Measurements from ENCODE around the gene EHMT2.

The EHMT2 gene

DNA sequence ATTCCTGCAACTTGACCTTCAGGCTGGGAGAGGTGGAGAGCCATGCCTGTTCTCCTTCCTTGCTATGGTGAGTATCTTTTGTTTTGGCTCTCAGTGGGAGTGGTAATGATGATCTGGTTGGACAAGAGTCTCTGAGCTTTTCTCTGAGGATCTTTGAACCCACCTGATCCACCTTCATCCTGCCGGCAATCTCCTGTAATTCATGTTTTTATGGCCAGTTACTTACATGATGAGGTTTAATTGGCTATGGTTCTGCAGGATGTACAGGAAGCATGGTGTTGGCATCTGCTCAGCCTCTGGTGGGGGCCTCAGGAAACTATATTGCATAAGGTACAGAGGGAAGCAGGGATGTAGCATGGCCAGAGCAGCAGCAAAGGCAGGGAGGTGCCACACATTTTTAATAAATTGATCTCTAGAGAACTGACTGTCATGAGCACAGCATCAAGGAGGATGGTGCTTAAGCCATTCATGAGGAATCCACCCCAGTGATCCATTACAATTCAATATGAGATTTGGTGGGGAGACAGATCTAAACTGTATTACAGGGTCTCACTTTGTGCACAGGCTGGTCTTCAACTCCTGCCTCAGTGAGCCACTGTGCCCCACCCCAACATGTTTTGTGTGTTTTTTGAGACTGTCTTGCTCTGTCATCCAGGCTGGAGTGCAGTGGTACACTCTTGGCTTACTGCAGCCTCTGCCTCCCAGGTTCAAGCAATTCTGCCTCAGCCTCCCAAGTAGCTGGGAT is 60.0 kb downstream of the EHMT2 start:
- DNase-seq = no peak

DNA sequence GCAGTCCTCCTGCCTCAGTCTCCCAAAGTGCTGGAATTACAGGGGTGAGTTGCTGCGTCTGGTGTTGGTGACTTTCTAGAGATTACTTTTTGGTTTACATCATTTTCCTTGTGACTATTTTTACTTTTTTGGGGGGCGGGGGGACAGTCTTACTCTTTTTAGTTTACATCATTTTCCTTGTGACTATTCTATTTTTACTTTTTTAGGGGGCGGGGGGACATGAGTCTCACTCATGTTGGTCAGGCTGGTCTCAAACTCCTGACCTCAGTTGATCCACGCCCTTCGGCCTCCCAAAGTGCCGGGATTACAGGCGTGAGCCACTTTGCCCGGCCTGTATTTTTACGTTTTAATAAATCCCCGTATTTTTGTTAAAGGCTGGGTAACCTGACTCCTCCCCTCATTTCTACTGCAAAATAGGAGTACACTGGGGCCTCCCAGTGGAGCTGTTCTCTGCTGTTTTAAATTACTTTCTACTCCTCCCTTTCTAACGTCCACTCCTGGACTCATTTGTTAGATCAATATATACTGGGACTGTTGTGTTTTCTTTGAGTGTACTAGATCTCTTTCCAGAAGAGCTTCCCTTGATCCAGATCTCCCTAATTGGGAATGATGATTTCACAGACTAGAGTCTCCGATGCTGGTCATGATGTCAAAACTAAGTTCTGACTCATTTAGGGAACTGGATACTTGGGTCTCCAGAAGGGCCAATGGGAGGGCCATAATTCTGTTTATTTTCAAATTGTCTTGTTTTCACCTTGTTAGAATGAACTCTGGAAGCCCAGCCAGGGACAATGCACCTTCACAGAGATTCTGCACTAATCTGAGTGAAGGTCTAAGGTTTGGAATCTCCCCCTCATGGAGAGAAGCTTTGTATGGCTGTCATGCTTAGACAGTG is 60.8 kb downstream of the EHMT2 start:
- DNase-seq = no peak

DNA sequence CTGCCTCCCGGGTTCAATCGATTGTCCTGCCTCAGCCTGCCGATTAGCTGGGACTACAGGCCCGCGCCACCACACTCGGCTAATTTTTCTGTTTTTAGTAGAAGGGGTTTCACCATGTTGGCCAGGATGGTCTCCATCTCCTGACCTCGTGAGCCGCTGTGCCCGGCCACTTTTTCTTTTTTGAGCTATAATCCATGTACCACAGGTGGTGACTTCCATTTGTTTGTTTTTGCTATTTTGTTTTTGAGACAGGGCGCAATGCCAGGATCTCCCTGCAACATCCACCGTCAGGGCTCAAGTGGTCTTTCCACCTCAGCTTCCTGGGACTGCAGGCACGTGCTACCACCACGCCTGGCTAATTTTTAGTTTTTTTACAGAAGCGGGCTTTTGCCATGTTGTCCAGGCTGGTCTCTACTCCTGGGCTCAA is 61.4 kb downstream of the EHMT2 start:
- DNase-seq = no peak

DNA sequence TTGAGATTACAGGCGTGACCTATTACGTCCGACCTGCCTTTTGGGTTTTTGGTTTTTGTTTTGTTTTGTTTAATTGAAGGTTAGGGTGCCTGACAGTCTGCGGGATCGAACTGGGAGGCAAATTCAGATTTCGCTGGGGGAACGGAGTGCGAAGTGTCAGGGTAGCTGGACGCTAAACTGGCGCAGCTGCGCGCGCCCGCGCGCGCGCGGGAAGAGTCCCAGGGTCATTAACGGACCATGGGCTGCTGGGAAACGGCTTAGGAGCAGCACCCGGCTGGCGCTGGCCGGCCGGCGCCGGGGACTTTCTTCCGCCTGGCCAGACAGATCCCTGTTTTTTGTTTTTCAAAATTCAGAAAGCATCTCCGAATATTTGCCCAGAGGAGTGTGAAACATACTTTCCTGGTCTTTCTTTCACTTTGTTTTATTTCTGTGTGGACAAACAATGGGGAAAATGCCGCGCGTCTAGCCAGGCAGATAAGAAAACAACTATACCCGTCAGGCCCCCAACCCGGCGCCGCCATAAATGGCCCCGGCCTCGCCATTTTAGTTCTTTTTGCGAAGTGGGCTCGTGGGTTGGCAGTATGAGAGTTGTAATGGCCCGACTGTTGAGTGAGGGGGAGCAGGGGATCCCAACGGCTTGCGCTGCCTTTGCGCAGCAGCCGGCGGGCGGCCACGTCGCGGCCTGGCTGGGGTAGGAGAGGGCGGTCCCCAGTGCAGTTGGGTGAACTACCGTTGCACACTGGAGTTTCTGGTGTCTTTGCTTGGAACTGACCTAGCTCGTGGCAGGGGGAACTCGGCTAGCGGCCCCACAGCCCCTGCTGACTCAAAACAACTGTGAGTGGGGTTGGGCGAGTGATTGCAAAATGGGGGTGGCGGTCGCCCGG is 62.9 kb downstream of the EHMT2 start:
- peak; percentile 84 for DNase-seq

DNA sequence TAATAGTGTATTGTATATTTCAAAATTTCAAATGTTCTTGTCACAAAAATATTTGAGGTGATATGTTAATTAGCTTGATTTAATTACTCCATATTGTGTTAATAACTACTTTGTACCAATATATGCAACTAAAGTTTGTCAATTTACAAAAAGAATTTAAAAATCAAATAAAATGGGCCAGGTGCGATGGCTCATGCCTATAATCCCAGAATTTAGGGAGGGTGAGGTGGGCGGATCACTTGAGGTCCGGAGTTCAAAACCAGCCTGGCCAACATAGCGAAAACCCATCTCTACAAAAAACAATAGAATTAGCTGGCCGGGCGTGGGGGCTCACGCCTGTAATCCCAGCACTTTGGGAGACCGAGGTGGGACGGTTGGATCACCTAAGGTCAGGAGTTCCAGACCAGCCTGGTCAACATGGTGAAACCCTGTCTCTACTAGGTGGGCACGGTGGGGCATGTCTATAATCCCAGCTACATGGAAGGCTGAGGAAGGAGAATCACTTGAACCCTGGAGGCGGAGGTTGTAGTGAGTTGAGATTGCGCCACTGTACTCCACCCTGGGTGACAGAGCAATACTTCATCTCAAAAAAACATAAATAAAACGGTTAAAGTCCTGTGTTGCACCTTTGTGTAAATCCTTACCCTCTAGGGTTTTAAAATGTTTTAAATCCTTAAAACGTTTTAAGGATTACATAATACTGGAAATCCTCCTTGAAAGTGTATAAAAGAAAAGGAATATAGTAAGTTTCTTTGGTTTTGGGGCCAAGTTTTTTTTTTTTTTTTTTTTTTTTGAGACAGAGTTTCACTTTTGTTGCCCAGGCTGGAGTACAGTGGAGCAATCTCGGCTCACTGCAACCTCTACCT is 65.9 kb downstream of the EHMT2 start:
- no peak for DNase-seq

DNA sequence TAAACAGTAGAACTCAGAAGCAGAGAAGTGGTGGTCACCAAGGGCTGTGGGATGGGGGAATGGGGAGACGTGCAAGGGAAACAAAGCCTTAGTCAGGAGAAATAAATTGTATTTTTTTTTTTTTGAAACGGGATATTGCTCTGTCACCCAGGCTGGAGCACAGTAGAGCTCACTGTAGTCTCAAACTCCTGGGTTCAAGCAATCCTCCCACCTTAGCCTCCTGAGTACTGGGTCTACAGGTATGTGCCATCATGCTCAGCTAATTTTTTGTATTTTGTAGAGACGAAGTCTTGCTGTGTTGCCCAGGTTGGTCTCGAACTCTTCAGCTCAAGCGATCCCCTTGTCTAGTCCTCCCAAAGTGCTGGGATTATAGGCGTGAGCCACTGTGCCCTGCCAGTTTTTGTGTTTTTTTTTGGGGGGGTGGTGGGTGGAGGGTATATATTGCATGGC is 66.6 kb downstream of the EHMT2 start:
- DNase-seq = no peak
